ENCODE measurements around the gene C2CD4D.

DNA sequence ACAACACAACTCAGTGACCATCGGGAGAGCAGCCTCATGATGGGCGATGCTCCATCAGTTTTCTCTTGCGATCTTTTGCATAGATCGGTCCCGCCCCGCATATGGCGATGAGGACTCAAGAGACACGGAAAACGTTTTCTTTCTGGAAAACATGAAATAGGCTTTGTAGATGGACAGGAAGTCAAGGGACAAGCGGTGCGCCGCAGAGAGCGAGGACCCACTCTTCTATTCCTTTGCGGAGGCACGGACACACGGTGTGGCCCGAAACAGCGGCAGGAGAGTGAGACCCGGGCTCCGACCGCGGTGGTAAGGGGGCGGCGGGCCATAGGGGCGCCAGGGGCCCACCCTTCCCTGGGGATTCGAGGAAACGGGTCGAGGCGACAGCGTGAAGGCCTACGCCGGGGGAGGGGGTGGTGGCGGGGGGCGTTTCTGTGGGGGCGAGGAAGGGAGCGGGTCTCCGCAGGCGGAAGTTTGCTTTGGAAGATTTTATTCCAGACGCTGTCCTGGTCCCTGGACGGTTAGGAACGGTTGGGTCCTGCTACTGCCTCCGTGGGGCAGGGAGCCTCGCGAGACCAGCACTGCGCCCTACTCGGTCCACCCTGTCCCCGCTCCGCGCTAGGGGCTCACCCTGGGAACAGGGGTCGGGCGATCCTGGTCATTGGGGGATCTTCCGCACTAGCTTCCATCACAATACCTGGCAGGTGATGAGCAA lies 48.5 kb downstream of the C2CD4D start:
- TF ChIP-seq HDAC2 (CRISPR knock-in tag; IDR thresholded peaks at IDR 0.05): no peak
- TF ChIP-seq POLR2A (IDR thresholded peaks at IDR 0.05; ENCODE audit: insufficient read depth in 1 of 2, low read depth in 2 of 2, low read length in 2 of 2): no peak
- TF ChIP-seq, protein P1, sequence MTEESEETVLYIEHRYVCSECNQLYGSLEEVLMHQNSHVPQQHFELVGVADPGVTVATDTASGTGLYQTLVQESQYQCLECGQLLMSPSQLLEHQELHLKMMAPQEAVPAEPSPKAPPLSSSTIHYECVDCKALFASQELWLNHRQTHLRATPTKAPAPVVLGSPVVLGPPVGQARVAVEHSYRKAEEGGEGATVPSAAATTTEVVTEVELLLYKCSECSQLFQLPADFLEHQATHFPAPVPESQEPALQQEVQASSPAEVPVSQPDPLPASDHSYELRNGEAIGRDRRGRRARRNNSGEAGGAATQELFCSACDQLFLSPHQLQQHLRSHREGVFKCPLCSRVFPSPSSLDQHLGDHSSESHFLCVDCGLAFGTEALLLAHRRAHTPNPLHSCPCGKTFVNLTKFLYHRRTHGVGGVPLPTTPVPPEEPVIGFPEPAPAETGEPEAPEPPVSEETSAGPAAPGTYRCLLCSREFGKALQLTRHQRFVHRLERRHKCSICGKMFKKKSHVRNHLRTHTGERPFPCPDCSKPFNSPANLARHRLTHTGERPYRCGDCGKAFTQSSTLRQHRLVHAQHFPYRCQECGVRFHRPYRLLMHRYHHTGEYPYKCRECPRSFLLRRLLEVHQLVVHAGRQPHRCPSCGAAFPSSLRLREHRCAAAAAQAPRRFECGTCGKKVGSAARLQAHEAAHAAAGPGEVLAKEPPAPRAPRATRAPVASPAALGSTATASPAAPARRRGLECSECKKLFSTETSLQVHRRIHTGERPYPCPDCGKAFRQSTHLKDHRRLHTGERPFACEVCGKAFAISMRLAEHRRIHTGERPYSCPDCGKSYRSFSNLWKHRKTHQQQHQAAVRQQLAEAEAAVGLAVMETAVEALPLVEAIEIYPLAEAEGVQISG (CRISPR knock-in tag; IDR thresholded peaks at IDR 0.05): no peak
- no peak for TF ChIP-seq NCOA5 (CRISPR knock-in tag; IDR thresholded peaks at IDR 0.05)
- TF ChIP-seq NR2F6 (IDR thresholded peaks at IDR 0.05): no peak
- no peak for TF ChIP-seq NR2F6 (CRISPR knock-in tag; IDR thresholded peaks at IDR 0.05)
- TF ChIP-seq, protein P2, sequence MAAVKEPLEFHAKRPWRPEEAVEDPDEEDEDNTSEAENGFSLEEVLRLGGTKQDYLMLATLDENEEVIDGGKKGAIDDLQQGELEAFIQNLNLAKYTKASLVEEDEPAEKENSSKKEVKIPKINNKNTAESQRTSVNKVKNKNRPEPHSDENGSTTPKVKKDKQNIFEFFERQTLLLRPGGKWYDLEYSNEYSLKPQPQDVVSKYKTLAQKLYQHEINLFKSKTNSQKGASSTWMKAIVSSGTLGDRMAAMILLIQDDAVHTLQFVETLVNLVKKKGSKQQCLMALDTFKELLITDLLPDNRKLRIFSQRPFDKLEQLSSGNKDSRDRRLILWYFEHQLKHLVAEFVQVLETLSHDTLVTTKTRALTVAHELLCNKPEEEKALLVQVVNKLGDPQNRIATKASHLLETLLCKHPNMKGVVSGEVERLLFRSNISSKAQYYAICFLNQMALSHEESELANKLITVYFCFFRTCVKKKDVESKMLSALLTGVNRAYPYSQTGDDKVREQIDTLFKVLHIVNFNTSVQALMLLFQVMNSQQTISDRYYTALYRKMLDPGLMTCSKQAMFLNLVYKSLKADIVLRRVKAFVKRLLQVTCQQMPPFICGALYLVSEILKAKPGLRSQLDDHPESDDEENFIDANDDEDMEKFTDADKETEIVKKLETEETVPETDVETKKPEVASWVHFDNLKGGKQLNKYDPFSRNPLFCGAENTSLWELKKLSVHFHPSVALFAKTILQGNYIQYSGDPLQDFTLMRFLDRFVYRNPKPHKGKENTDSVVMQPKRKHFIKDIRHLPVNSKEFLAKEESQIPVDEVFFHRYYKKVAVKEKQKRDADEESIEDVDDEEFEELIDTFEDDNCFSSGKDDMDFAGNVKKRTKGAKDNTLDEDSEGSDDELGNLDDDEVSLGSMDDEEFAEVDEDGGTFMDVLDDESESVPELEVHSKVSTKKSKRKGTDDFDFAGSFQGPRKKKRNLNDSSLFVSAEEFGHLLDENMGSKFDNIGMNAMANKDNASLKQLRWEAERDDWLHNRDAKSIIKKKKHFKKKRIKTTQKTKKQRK (IDR thresholded peaks at IDR 0.05; ENCODE audit: low read length): no peak
- TF ChIP-seq NR2F2 (IDR thresholded peaks at IDR 0.05; ENCODE audit: borderline replicate concordance, low read depth): no peak

Data from HepG2 (cell line).